CD4-positive, alpha-beta T cell (primary cell): Measurements from ENCODE around the gene SYNE3. TPM values are rescaled to one million over a fixed set of nuclear protein-coding genes. Genes with fewer than 3 reads are reported as not detected.

Source experiments
- ATAC-seq: fragments of 200-7000 bp; cut with Tn5 transposase; one replicate; pipeline ENCODE4 v1.10.0; 2022; ENCODE audit warnings: mild to moderate bottlenecking; ENCODE audit not compliant: poor library complexity
- CTCF ChIA-PET: fragments of 350-600 bp; sonication (Branson Sonifier 250); formaldehyde crosslinking; loops from one replicate; lab custom pipeline; 2021; ENCODE audit warnings: antibody characterized with exemption, inconsistent platforms; lab: Charles Lee
- POLR2A ChIA-PET: fragments of 350-600 bp; sonication (Branson Sonifier 250); formaldehyde crosslinking; loops from one replicate; lab custom pipeline; 2021; ENCODE audit warnings: antibody characterized with exemption, inconsistent platforms; lab: Charles Lee
- DNase-seq, 14 experiments: peaks; one replicate each; pipeline ENCODE4 v3.0.0-alpha.2; 2013 to 2020; ENCODE audit warnings: mixed read lengths in 2 of 14
- H3K27ac ChIP-seq, 2 donors: one replicate each; pipeline versions ENCODE4 v1.5.1 to v1.7.0; 2013; ENCODE audit warnings: low read length in 2 of 2, low read depth in 1 of 2, mild to moderate bottlenecking in 1 of 2
- H3K27me3 ChIP-seq, 2 experiments: 1 replicate in 1 of 2; 2 replicates in 1 of 2; pipeline versions ENCODE4 v1.6.1 to v1.7.0; 2013; ENCODE audit warnings: low read length in 2 of 2, control low read depth in 1 of 2, mild to moderate bottlenecking in 1 of 2, moderate library complexity in 1 of 2; ENCODE audit not compliant: insufficient read depth in 2 of 2, control insufficient read depth in 1 of 2
- H3K36me3 ChIP-seq: one replicate; pipeline ENCODE4 v1.6.1; 2013; ENCODE audit warnings: low read length, control low read depth; ENCODE audit not compliant: insufficient read depth
- H3K4me1 ChIP-seq: one replicate; pipeline ENCODE4 v1.6.1; 2013; ENCODE audit warnings: low read length, control low read depth; ENCODE audit not compliant: insufficient read depth
- H3K4me3 ChIP-seq: one replicate; pipeline ENCODE4 v1.5.1; 2013; ENCODE audit warnings: mild to moderate bottlenecking, low read length, moderate library complexity
- H3K9me3 ChIP-seq, 2 experiments: 1 replicate in 1 of 2; 2 replicates in 1 of 2; pipeline versions ENCODE4 v1.6.1 to v1.7.0; 2013; ENCODE audit warnings: low read length in 2 of 2, mild to moderate bottlenecking in 2 of 2, control low read depth in 1 of 2, moderate library complexity in 1 of 2; ENCODE audit not compliant: control insufficient read depth in 1 of 2, insufficient read depth in 1 of 2
- H3K27ac Mint-ChIP-seq: one replicate; pipeline ENCODE4 v1.8.0; 2020; ENCODE audit warnings: mixed read lengths
- H3K27me3 Mint-ChIP-seq: one replicate; pipeline ENCODE4 v1.8.0; 2021; ENCODE audit warnings: mixed read lengths
- H3K36me3 Mint-ChIP-seq: one replicate; pipeline ENCODE4 v1.8.0; 2021; ENCODE audit warnings: low read depth, mixed read lengths
- H3K4me1 Mint-ChIP-seq: one replicate; pipeline ENCODE4 v1.8.0; 2021; ENCODE audit warnings: low read depth, mixed read lengths
- H3K4me3 Mint-ChIP-seq: one replicate; pipeline ENCODE4 v1.8.0; 2020; ENCODE audit warnings: mild to moderate bottlenecking, mixed read lengths
- H3K9me3 Mint-ChIP-seq: one replicate; pipeline ENCODE4 v1.8.0; 2020; ENCODE audit warnings: mixed read lengths
- CTCF ChIP-seq: fragments of 200-600 bp; IDR thresholded peaks from one replicate; pipeline ENCODE4 v1.8.0; 2022; ENCODE audit warnings: antibody characterized with exemption, mild to moderate bottlenecking
- intact Hi-C, 2 experiments: fragments of 100-400 bp; cut with DNase I in 1 of 2; cut with micrococcal nuclease in 1 of 2; formaldehyde crosslinking; loops; one replicate each; pipeline versions ENCODE4 v1.15.1 to v1.9.0; 2023 to 2025; cut with DNase I, micrococcal nuclease
- total RNA-seq, 174 experiments: library from RNA in 2 of 174; stranded (reverse) in 2 of 174; gene quantifications; one replicate each; pipeline ENCODE4 v1.2.3 and lab custom pipeline; 2021 to 2026

Gene SYNE3
- total RNA-seq, 2 experiments from 2014 or later, result 29.4 to 31.4 TPM

GRCh38 chr14:95538801-95539509 is 22.5 kb upstream of the SYNE3 start:
- H3K9me3 Mint-ChIP-seq, result no peaks in the 10 kb centered on the region
- POLR2A ChIA-PET, result interaction anchor here (1.1 kb wide), 1 partner anchor 19 kb away, joined by 3 read pairs; no protein-coding TSS in a partner anchor
- no peak overlapping the region for H3K27ac ChIP-seq
- H3K27ac Mint-ChIP-seq, result no peak overlapping the region
- peaks cover 10% of the 10 kb centered on the region for H3K36me3 Mint-ChIP-seq
- CTCF ChIA-PET, result no interaction called here
- H3K4me1 Mint-ChIP-seq, result peaks cover 62% of the 10 kb centered on the region
- ATAC-seq (no peak), DNase-seq (no peak)
- TF ChIP-seq CTCF, result no peak
- no peak overlapping the region for H3K4me3 ChIP-seq
- no peaks in the 10 kb centered on the region for H3K9me3 ChIP-seq
- H3K27me3 ChIP-seq, result no peaks in the 10 kb centered on the region
- peaks cover 22% of the 10 kb centered on the region for H3K4me1 ChIP-seq
- no peaks in the 10 kb centered on the region for H3K27me3 Mint-ChIP-seq
- intact Hi-C loops, result loop anchor here in 1 of 2 experiments (10.0 kb wide), 1 partner anchor 224 kb away; the partner anchor contains the start of gene CLMN
- H3K4me3 Mint-ChIP-seq, result no peak overlapping the region
- peaks cover under 1% of the 10 kb centered on the region for H3K36me3 ChIP-seq

- ATAC-seq, result no peak
- no peak for DNase-seq
- intact Hi-C loops, result loop anchor here in 1 of 2 experiments (10.0 kb wide), 1 partner anchor 223 kb away; the partner anchor contains the start of gene CLMN
- Histone ChIP-seq H3K36me3 (no peaks in the 10 kb centered on the region), H3K4me1 (peaks cover 34% of the 10 kb centered on the region), H3K4me3 (no peak overlapping the region), H3K9me3 (no peaks in the 10 kb centered on the region), H3K27ac (no peak overlapping the region), H3K27me3 (no peaks in the 10 kb centered on the region)
- no peak for TF ChIP-seq CTCF
- Mint-ChIP-seq H3K27ac (no peak overlapping the region), H3K4me3 (peak overlapping the region; percentile 96), H3K27me3 (no peaks in the 10 kb centered on the region), H3K36me3 (peaks cover 16% of the 10 kb centered on the region), H3K4me1 (peaks cover 77% of the 10 kb centered on the region), H3K9me3 (no peaks in the 10 kb centered on the region)
- CTCF ChIA-PET, result interaction anchor here (1.3 to 2.3 kb wide), 3 partner anchors 10 to 95 kb away, joined by 3 to 7 read pairs (median 3); partner anchors contain the start of gene SYNE3
- POLR2A ChIA-PET, result interaction anchor here (1.2 to 4.5 kb wide), 3 partner anchors 13 to 29 kb away, joined by 4 to 45 read pairs (median 4); partner anchors contain the start of gene SYNE3
Observed at GRCh38 chr14:95537298-95538089, 21.0 kb upstream of the SYNE3 start.

GRCh38 chr14:95536671-95537070 is 20.2 kb upstream of the SYNE3 start:
- no peaks in the 10 kb centered on the region for H3K9me3 Mint-ChIP-seq
- H3K27me3 ChIP-seq, result no peaks in the 10 kb centered on the region
- H3K4me3 ChIP-seq, result no peak overlapping the region
- peak overlapping the region; percentile 96 for H3K4me3 Mint-ChIP-seq
- H3K36me3 ChIP-seq, result peaks cover under 1% of the 10 kb centered on the region
- H3K9me3 ChIP-seq, result no peaks in the 10 kb centered on the region
- no peak overlapping the region for H3K27ac ChIP-seq
- H3K36me3 Mint-ChIP-seq, result peaks cover 16% of the 10 kb centered on the region
- no peak for TF ChIP-seq CTCF
- peaks cover 84% of the 10 kb centered on the region for H3K4me1 Mint-ChIP-seq
- H3K27ac Mint-ChIP-seq, result no peak overlapping the region
- POLR2A ChIA-PET, result interaction anchor here (1.2 to 4.5 kb wide), 3 partner anchors 12 to 28 kb away, joined by 4 to 45 read pairs (median 4); partner anchors contain the start of gene SYNE3
- H3K4me1 ChIP-seq, result peaks cover 37% of the 10 kb centered on the region
- ATAC-seq (no peak), DNase-seq (no peak)
- CTCF ChIA-PET, result interaction anchor here (1.3 to 2.3 kb wide), 3 partner anchors 10 to 94 kb away, joined by 3 to 7 read pairs (median 3); partner anchors contain the start of gene SYNE3
- intact Hi-C loops, result loop anchor here in 1 of 2 experiments (10.0 kb wide), 1 partner anchor 222 kb away; the partner anchor contains the start of gene CLMN
- no peaks in the 10 kb centered on the region for H3K27me3 Mint-ChIP-seq
